HEK293 (cell line): ENCODE data around the gene MRPL9.

Experiments
- CTCF ChIA-PET: fragments of 350-600 bp; formaldehyde crosslinking; extraction: SDS; loops from one replicate; lab custom pipeline; 2021; ENCODE audit warnings: antibody characterized with exemption; lab: Yijun Ruan, JAX
- POLR2A ChIA-PET: fragments of 300-600 bp; formaldehyde crosslinking; extraction: SDS; loops from one replicate; lab custom pipeline; 2020; ENCODE audit warnings: antibody characterized with exemption, inconsistent platforms; lab: Yijun Ruan, JAX
- H3K27ac ChIP-seq: fragments of 200-500 bp; sonication (Bioruptor generic); 2 replicates; pipeline ENCODE4 v1.5.1; 2014; ENCODE audit warnings: low read depth, low read length, control low read depth, inconsistent platforms; ENCODE audit errors: extremely low read depth
- H3K36me3 ChIP-seq, 2 experiments: fragments of 200-500 bp in 1 of 2; sonication (Bioruptor generic) in 1 of 2; 1 replicate in 1 of 2; 2 replicates in 1 of 2; pipeline ENCODE4 v1.5.1; 2014 to 2017; ENCODE audit warnings: inconsistent platforms in 2 of 2, low read length in 2 of 2; ENCODE audit not compliant: control insufficient read depth in 2 of 2, insufficient read depth in 1 of 2
- H3K4me1 ChIP-seq: fragments of 200-500 bp; sonication (Bioruptor generic); 2 replicates; pipeline ENCODE4 v1.5.1; 2014; ENCODE audit warnings: mild to moderate bottlenecking, low read length, inconsistent platforms; ENCODE audit not compliant: control insufficient read depth, insufficient read depth
- H3K4me3 ChIP-seq: 2 replicates; pipeline ENCODE4 v1.5.1; 2011; ENCODE audit warnings: low read depth, mild to moderate bottlenecking, control low read depth, low read length, moderate library complexity
- H3K9me3 ChIP-seq: fragments of 200-500 bp; sonication (Bioruptor generic); 2 replicates; pipeline ENCODE4 v1.5.1; 2014; ENCODE audit warnings: low read depth, low read length, inconsistent platforms; ENCODE audit not compliant: control insufficient read depth, insufficient read depth
- GFI1B ChIP-seq: fragments of 450-650 bp; formaldehyde crosslinking; IDR thresholded peaks from 2 replicates; pipeline ENCODE4 v1.5.1; 2016; ENCODE audit warnings: missing biosample characterization, missing genetic modification characterization
- SP3 ChIP-seq: fragments of 450-650 bp; formaldehyde crosslinking; IDR thresholded peaks from 2 replicates; pipeline ENCODE4 v1.5.1; 2016; ENCODE audit warnings: missing biosample characterization, missing genetic modification characterization
- ZNF202 ChIP-seq: fragments of 450-650 bp; formaldehyde crosslinking; IDR thresholded peaks from 2 replicates; pipeline ENCODE4 v1.5.1; 2016; ENCODE audit warnings: missing biosample characterization, missing genetic modification characterization, borderline replicate concordance
- ZNF623 ChIP-seq: fragments of 450-650 bp; formaldehyde crosslinking; IDR thresholded peaks from 2 replicates; pipeline ENCODE4 v1.5.1; 2016; ENCODE audit warnings: missing biosample characterization, missing genetic modification characterization
- ZNF654 ChIP-seq: fragments of 450-650 bp; formaldehyde crosslinking; IDR thresholded peaks from 2 replicates; pipeline ENCODE4 v1.5.1; 2016; ENCODE audit warnings: low read depth, missing biosample characterization, missing genetic modification characterization
- ZNF670 ChIP-seq: fragments of 450-650 bp; formaldehyde crosslinking; IDR thresholded peaks from 2 replicates; pipeline ENCODE4 v1.5.1; 2016; ENCODE audit warnings: missing biosample characterization, missing genetic modification characterization, low read depth
- TF ChIP-seq, protein P1 (sequence below): fragments of 450-650 bp; formaldehyde crosslinking; IDR thresholded peaks from 2 replicates; pipeline ENCODE4 v1.5.1; 2016; ENCODE audit warnings: missing biosample characterization, missing genetic modification characterization, borderline replicate concordance
- TF ChIP-seq, protein P2 (sequence below): fragments of 450-650 bp; formaldehyde crosslinking; conservative IDR thresholded peaks from 2 replicates; pipeline ENCODE4 v1.5.1; 2016; ENCODE audit warnings: low read depth, missing biosample characterization, missing genetic modification characterization
- TF ChIP-seq, protein P3 (sequence below): fragments of 450-650 bp; formaldehyde crosslinking; IDR thresholded peaks from 2 replicates; pipeline ENCODE4 v1.5.1; 2016; ENCODE audit warnings: missing biosample characterization, missing genetic modification characterization

The MRPL9 gene

DNA sequence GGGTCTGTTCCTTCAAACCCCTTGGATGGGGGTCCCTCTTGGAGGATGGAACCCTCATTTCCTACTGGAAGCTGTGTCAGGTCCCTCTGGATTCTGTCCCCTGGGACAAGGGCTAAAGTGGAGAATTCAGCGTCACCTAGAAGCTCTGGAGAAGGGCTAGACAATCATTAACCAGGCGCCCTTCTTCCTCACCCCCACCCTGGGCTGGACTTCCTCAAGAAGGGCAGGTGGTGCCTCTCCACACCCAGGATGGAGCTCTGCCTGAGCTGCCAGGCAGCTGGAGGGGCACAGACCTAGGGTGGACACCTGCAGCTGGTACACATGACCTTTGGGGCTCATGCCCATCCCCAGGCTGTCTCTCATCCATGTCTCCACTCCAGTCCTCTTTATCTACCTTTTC, 50.3 kb downstream of the MRPL9 start:
- Histone ChIP-seq H3K4me3 (no peak overlapping the region), H3K27ac (no peak overlapping the region), H3K9me3 (no peaks in the 10 kb centered on the region), H3K36me3 (no peaks in the 10 kb centered on the region), H3K4me1 (no peaks in the 10 kb centered on the region)
- TF ChIP-seq, protein P1, sequence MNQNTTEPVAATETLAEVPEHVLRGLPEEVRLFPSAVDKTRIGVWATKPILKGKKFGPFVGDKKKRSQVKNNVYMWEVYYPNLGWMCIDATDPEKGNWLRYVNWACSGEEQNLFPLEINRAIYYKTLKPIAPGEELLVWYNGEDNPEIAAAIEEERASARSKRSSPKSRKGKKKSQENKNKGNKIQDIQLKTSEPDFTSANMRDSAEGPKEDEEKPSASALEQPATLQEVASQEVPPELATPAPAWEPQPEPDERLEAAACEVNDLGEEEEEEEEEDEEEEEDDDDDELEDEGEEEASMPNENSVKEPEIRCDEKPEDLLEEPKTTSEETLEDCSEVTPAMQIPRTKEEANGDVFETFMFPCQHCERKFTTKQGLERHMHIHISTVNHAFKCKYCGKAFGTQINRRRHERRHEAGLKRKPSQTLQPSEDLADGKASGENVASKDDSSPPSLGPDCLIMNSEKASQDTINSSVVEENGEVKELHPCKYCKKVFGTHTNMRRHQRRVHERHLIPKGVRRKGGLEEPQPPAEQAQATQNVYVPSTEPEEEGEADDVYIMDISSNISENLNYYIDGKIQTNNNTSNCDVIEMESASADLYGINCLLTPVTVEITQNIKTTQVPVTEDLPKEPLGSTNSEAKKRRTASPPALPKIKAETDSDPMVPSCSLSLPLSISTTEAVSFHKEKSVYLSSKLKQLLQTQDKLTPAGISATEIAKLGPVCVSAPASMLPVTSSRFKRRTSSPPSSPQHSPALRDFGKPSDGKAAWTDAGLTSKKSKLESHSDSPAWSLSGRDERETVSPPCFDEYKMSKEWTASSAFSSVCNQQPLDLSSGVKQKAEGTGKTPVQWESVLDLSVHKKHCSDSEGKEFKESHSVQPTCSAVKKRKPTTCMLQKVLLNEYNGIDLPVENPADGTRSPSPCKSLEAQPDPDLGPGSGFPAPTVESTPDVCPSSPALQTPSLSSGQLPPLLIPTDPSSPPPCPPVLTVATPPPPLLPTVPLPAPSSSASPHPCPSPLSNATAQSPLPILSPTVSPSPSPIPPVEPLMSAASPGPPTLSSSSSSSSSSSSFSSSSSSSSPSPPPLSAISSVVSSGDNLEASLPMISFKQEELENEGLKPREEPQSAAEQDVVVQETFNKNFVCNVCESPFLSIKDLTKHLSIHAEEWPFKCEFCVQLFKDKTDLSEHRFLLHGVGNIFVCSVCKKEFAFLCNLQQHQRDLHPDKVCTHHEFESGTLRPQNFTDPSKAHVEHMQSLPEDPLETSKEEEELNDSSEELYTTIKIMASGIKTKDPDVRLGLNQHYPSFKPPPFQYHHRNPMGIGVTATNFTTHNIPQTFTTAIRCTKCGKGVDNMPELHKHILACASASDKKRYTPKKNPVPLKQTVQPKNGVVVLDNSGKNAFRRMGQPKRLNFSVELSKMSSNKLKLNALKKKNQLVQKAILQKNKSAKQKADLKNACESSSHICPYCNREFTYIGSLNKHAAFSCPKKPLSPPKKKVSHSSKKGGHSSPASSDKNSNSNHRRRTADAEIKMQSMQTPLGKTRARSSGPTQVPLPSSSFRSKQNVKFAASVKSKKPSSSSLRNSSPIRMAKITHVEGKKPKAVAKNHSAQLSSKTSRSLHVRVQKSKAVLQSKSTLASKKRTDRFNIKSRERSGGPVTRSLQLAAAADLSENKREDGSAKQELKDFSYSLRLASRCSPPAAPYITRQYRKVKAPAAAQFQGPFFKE (tag by site-specific recombination), result no peak
- TF ChIP-seq ZNF202 (tag by site-specific recombination), result no peak
- ChIA-PET POLR2A (no interaction called here), CTCF (interaction anchor here (0.6 to 0.8 kb wide), 3 partner anchors 11 to 1199 kb away, joined by 3 read pairs; no protein-coding TSS in a partner anchor)

DNA sequence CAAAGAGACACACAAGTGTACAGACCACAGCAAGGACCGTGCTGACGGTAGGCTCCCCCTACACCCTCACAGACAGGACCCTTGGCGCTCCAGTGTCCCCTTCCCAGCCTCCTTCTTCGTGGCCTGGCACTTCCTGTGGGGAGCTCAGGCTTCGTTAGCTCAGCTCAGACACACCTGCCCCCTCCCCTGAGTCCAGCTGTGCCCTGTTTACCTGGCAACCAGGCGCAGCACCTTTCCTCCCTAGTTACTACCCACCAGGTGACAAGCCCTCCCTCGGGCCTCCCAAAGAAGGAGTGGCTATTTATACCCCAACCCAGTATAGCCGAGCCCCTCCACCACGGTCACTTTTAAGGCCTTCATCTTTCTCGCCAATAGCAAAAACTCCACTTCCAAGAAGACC, 51.3 kb downstream of the MRPL9 start:
- ChIA-PET CTCF (interaction anchor here (0.7 to 1.5 kb wide), 2 partner anchors 19 to 268 kb away, joined by 3 to 4 read pairs; no protein-coding TSS in a partner anchor), POLR2A (no interaction called here)
- H3K27ac ChIP-seq, result no peak overlapping the region
- TF ChIP-seq, protein P2, sequence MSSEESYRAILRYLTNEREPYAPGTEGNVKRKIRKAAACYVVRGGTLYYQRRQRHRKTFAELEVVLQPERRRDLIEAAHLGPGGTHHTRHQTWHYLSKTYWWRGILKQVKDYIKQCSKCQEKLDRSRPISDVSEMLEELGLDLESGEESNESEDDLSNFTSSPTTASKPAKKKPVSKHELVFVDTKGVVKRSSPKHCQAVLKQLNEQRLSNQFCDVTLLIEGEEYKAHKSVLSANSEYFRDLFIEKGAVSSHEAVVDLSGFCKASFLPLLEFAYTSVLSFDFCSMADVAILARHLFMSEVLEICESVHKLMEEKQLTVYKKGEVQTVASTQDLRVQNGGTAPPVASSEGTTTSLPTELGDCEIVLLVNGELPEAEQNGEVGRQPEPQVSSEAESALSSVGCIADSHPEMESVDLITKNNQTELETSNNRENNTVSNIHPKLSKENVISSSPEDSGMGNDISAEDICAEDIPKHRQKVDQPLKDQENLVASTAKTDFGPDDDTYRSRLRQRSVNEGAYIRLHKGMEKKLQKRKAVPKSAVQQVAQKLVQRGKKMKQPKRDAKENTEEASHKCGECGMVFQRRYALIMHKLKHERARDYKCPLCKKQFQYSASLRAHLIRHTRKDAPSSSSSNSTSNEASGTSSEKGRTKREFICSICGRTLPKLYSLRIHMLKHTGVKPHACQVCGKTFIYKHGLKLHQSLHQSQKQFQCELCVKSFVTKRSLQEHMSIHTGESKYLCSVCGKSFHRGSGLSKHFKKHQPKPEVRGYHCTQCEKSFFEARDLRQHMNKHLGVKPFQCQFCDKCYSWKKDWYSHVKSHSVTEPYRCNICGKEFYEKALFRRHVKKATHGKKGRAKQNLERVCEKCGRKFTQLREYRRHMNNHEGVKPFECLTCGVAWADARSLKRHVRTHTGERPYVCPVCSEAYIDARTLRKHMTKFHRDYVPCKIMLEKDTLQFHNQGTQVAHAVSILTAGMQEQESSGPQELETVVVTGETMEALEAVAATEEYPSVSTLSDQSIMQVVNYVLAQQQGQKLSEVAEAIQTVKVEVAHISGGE (tag by site-specific recombination), result no peak
- TF ChIP-seq SP3 (tag by site-specific recombination) (no peak), GFI1B (tag by site-specific recombination) (no peak), ZNF623 (tag by site-specific recombination) (no peak), ZNF654 (tag by site-specific recombination) (no peak), ZNF670 (no peak)
- TF ChIP-seq, protein P3, sequence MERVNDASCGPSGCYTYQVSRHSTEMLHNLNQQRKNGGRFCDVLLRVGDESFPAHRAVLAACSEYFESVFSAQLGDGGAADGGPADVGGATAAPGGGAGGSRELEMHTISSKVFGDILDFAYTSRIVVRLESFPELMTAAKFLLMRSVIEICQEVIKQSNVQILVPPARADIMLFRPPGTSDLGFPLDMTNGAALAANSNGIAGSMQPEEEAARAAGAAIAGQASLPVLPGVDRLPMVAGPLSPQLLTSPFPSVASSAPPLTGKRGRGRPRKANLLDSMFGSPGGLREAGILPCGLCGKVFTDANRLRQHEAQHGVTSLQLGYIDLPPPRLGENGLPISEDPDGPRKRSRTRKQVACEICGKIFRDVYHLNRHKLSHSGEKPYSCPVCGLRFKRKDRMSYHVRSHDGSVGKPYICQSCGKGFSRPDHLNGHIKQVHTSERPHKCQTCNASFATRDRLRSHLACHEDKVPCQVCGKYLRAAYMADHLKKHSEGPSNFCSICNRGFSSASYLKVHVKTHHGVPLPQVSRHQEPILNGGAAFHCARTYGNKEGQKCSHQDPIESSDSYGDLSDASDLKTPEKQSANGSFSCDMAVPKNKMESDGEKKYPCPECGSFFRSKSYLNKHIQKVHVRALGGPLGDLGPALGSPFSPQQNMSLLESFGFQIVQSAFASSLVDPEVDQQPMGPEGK (tag by site-specific recombination), result no peak
- no peaks in the 10 kb centered on the region for H3K4me1 ChIP-seq
- H3K36me3 ChIP-seq, result no peaks in the 10 kb centered on the region
- H3K9me3 ChIP-seq, result no peaks in the 10 kb centered on the region
- no peak overlapping the region for H3K4me3 ChIP-seq
